ENCODE data around the gene PPP1R13B. TPM values are rescaled to one million over a fixed set of nuclear protein-coding genes. Genes with fewer than 3 reads are reported as not detected.

Gene PPP1R13B
- total and polyA plus RNA-seq, 2 donors, result 3.5 to 7.4 TPM

GRCh38 chr14:103746701-103747100, 100.7 kb downstream of the PPP1R13B start:
- DNase-seq (ENCODE audit: low read depth in 6 of 9, low spot score in 9 of 9), result no peak
- H3K36me3 ChIP-seq (ENCODE audit: control insufficient read depth in 2 of 2, insufficient read depth in 2 of 2, low read length in 1 of 2), result no peaks in the 10 kb centered on the region
- no peaks in the 10 kb centered on the region for H3K27me3 ChIP-seq (ENCODE audit: control insufficient read depth in 2 of 2, insufficient read depth in 1 of 2, low read length in 1 of 2)
- H3K4me3 ChIP-seq (ENCODE audit: low read length in 2 of 2), result no peak overlapping the region
- H3K9me3 ChIP-seq (ENCODE audit: control insufficient read depth in 2 of 2, insufficient read depth in 1 of 2, low read length in 1 of 2), result peaks cover 0 to 4% of the 10 kb centered on the region in 2 donors
- peaks cover 17 to 33% of the 10 kb centered on the region in 2 donors for H3K4me1 ChIP-seq (ENCODE audit: control insufficient read depth in 2 of 2, insufficient read depth in 2 of 2, low read length in 2 of 2)
- WGBS, result 96% methylated on average over 10 of the region's 10 CpGs
- no peak overlapping the region for H3K27ac ChIP-seq (ENCODE audit: low read depth in 1 of 2, low read length in 1 of 2)

GRCh38 chr14:103745424-103745823, 102.0 kb downstream of the PPP1R13B start:
- DNase-seq (ENCODE audit: low read depth in 6 of 9, low spot score in 9 of 9), result no peak
- H3K4me1 ChIP-seq (ENCODE audit: control insufficient read depth in 2 of 2, insufficient read depth in 2 of 2, low read length in 2 of 2), result peaks cover 17 to 40% of the 10 kb centered on the region in 2 donors
- H3K9me3 ChIP-seq (ENCODE audit: control insufficient read depth in 2 of 2, insufficient read depth in 1 of 2, low read length in 1 of 2), result peaks cover 0 to 4% of the 10 kb centered on the region in 2 donors
- H3K27me3 ChIP-seq (ENCODE audit: control insufficient read depth in 2 of 2, insufficient read depth in 1 of 2, low read length in 1 of 2), result no peaks in the 10 kb centered on the region
- no peak overlapping the region for H3K4me3 ChIP-seq (ENCODE audit: low read length in 2 of 2)
- H3K36me3 ChIP-seq (ENCODE audit: control insufficient read depth in 2 of 2, insufficient read depth in 2 of 2, low read length in 1 of 2), result no peaks in the 10 kb centered on the region
- no peak overlapping the region for H3K27ac ChIP-seq (ENCODE audit: low read depth in 1 of 2, low read length in 1 of 2)
- 94% methylated on average over 5 of the region's 5 CpGs for WGBS

GRCh38 chr14:103744621-103745395, 102.6 kb downstream of the PPP1R13B start:
- no peak overlapping the region for H3K4me3 ChIP-seq (ENCODE audit: low read length in 2 of 2)
- DNase-seq (ENCODE audit: low read depth in 6 of 9, low spot score in 9 of 9), result no peak
- peaks cover 0 to 3% of the 10 kb centered on the region in 2 donors for H3K36me3 ChIP-seq (ENCODE audit: control insufficient read depth in 2 of 2, insufficient read depth in 2 of 2, low read length in 1 of 2)
- H3K4me1 ChIP-seq (ENCODE audit: control insufficient read depth in 2 of 2, insufficient read depth in 2 of 2, low read length in 2 of 2), result peaks cover 17 to 38% of the 10 kb centered on the region in 2 donors
- no peak overlapping the region for H3K27ac ChIP-seq (ENCODE audit: low read depth in 1 of 2, low read length in 1 of 2)
- H3K27me3 ChIP-seq (ENCODE audit: control insufficient read depth in 2 of 2, insufficient read depth in 1 of 2, low read length in 1 of 2), result no peaks in the 10 kb centered on the region
- peaks cover 0 to 4% of the 10 kb centered on the region in 2 donors for H3K9me3 ChIP-seq (ENCODE audit: control insufficient read depth in 2 of 2, insufficient read depth in 1 of 2, low read length in 1 of 2)
- WGBS, result 93% methylated on average over 15 of the region's 15 CpGs

- H3K4me3 ChIP-seq (ENCODE audit: low read length in 2 of 2), result no peak overlapping the region
Observed at GRCh38 chr14:103743691-103744090, 103.7 kb downstream of the PPP1R13B start.

GRCh38 chr14:103742499-103743255, 104.7 kb downstream of the PPP1R13B start:
- DNase-seq (ENCODE audit: low read depth in 6 of 9, low spot score in 9 of 9), result no peak
- Histone ChIP-seq H3K9me3 (ENCODE audit: control insufficient read depth in 2 of 2, insufficient read depth in 1 of 2, low read length in 1 of 2) (peaks cover 0 to 4% of the 10 kb centered on the region in 2 donors), H3K27ac (ENCODE audit: low read depth in 1 of 2, low read length in 1 of 2) (no peak overlapping the region), H3K27me3 (ENCODE audit: control insufficient read depth in 2 of 2, insufficient read depth in 1 of 2, low read length in 1 of 2) (no peaks in the 10 kb centered on the region), H3K4me1 (ENCODE audit: control insufficient read depth in 2 of 2, insufficient read depth in 2 of 2, low read length in 2 of 2) (peaks cover 9 to 20% of the 10 kb centered on the region in 2 donors), H3K36me3 (ENCODE audit: control insufficient read depth in 2 of 2, insufficient read depth in 2 of 2, low read length in 1 of 2) (peaks cover 0 to 15% of the 10 kb centered on the region in 2 donors), H3K4me3 (ENCODE audit: low read length in 2 of 2) (no peak overlapping the region)
- WGBS, result 96% methylated on average over 14 of the region's 14 CpGs

More at GRCh38 chr14:103743691-103744090, 103.7 kb downstream of the PPP1R13B start:
- Histone ChIP-seq H3K36me3 (ENCODE audit: control insufficient read depth in 2 of 2, insufficient read depth in 2 of 2, low read length in 1 of 2) (peaks cover 0 to 12% of the 10 kb centered on the region in 2 donors), H3K4me1 (ENCODE audit: control insufficient read depth in 2 of 2, insufficient read depth in 2 of 2, low read length in 2 of 2) (peaks cover 16 to 29% of the 10 kb centered on the region in 2 donors), H3K27me3 (ENCODE audit: control insufficient read depth in 2 of 2, insufficient read depth in 1 of 2, low read length in 1 of 2) (no peaks in the 10 kb centered on the region), H3K27ac (ENCODE audit: low read depth in 1 of 2, low read length in 1 of 2) (no peak overlapping the region), H3K9me3 (ENCODE audit: control insufficient read depth in 2 of 2, insufficient read depth in 1 of 2, low read length in 1 of 2) (peaks cover 0 to 4% of the 10 kb centered on the region in 2 donors)
- 97% methylated on average over 15 of the region's 15 CpGs for WGBS
- DNase-seq (ENCODE audit: low read depth in 6 of 9, low spot score in 9 of 9), result no peak

GRCh38 chr14:103741876-103742275, 105.5 kb downstream of the PPP1R13B start:
- Histone ChIP-seq H3K27me3 (ENCODE audit: control insufficient read depth in 2 of 2, insufficient read depth in 1 of 2, low read length in 1 of 2) (no peaks in the 10 kb centered on the region), H3K4me1 (ENCODE audit: control insufficient read depth in 2 of 2, insufficient read depth in 2 of 2, low read length in 2 of 2) (peaks cover 2 to 12% of the 10 kb centered on the region in 2 donors), H3K9me3 (ENCODE audit: control insufficient read depth in 2 of 2, insufficient read depth in 1 of 2, low read length in 1 of 2) (peaks cover 0 to 4% of the 10 kb centered on the region in 2 donors), H3K4me3 (ENCODE audit: low read length in 2 of 2) (no peak overlapping the region), H3K27ac (ENCODE audit: low read depth in 1 of 2, low read length in 1 of 2) (no peak overlapping the region), H3K36me3 (ENCODE audit: control insufficient read depth in 2 of 2, insufficient read depth in 2 of 2, low read length in 1 of 2) (peaks cover 0 to 21% of the 10 kb centered on the region in 2 donors)
- 93% methylated on average over 9 of the region's 9 CpGs for WGBS
- no peak for DNase-seq (ENCODE audit: low read depth in 6 of 9, low spot score in 9 of 9)

GRCh38 chr14:103740991-103741689, 106.2 kb downstream of the PPP1R13B start:
- Histone ChIP-seq H3K4me1 (ENCODE audit: control insufficient read depth in 2 of 2, insufficient read depth in 2 of 2, low read length in 2 of 2) (peaks cover 0 to 7% of the 10 kb centered on the region in 2 donors), H3K4me3 (ENCODE audit: low read length in 2 of 2) (no peak overlapping the region), H3K36me3 (ENCODE audit: control insufficient read depth in 2 of 2, insufficient read depth in 2 of 2, low read length in 1 of 2) (peaks cover 0 to 23% of the 10 kb centered on the region in 2 donors), H3K27me3 (ENCODE audit: control insufficient read depth in 2 of 2, insufficient read depth in 1 of 2, low read length in 1 of 2) (no peaks in the 10 kb centered on the region), H3K27ac (ENCODE audit: low read depth in 1 of 2, low read length in 1 of 2) (no peak overlapping the region), H3K9me3 (ENCODE audit: control insufficient read depth in 2 of 2, insufficient read depth in 1 of 2, low read length in 1 of 2) (peaks cover 0 to 4% of the 10 kb centered on the region in 2 donors)
- no peak for DNase-seq (ENCODE audit: low read depth in 6 of 9, low spot score in 9 of 9)
- WGBS, result 89% methylated on average over 14 of the region's 14 CpGs

GRCh38 chr14:103739793-103740501, 107.4 kb downstream of the PPP1R13B start:
- Histone ChIP-seq H3K4me3 (ENCODE audit: low read length in 2 of 2) (no peak overlapping the region), H3K36me3 (ENCODE audit: control insufficient read depth in 2 of 2, insufficient read depth in 2 of 2, low read length in 1 of 2) (peaks cover 0 to 27% of the 10 kb centered on the region in 2 donors), H3K9me3 (ENCODE audit: control insufficient read depth in 2 of 2, insufficient read depth in 1 of 2, low read length in 1 of 2) (peaks cover 0 to 4% of the 10 kb centered on the region in 2 donors), H3K27me3 (ENCODE audit: control insufficient read depth in 2 of 2, insufficient read depth in 1 of 2, low read length in 1 of 2) (no peaks in the 10 kb centered on the region), H3K4me1 (ENCODE audit: control insufficient read depth in 2 of 2, insufficient read depth in 2 of 2, low read length in 2 of 2) (peaks cover 0 to 7% of the 10 kb centered on the region in 2 donors), H3K27ac (ENCODE audit: low read depth in 1 of 2, low read length in 1 of 2) (no peak overlapping the region)
- 98% methylated on average over 30 of the region's 30 CpGs for WGBS
- DNase-seq (ENCODE audit: low read depth in 6 of 9, low spot score in 9 of 9), result no peak

All from thymus (tissue), 11 donors.